ENCODE results near the gene SMARCD2.

- TF ChIP-seq POLR2A (IDR thresholded peaks at IDR 0.05), result no peak
- TF ChIP-seq POLR2AphosphoS5 (IDR thresholded peaks at IDR 0.05), result no peak
- TF ChIP-seq CTCF (IDR thresholded peaks at IDR 0.05), result no peak
Observed at GRCh38 chr17:63824362-63824761, 18.1 kb downstream of the SMARCD2 start.
